ENCODE measurements around the gene CDC23.

DNA sequence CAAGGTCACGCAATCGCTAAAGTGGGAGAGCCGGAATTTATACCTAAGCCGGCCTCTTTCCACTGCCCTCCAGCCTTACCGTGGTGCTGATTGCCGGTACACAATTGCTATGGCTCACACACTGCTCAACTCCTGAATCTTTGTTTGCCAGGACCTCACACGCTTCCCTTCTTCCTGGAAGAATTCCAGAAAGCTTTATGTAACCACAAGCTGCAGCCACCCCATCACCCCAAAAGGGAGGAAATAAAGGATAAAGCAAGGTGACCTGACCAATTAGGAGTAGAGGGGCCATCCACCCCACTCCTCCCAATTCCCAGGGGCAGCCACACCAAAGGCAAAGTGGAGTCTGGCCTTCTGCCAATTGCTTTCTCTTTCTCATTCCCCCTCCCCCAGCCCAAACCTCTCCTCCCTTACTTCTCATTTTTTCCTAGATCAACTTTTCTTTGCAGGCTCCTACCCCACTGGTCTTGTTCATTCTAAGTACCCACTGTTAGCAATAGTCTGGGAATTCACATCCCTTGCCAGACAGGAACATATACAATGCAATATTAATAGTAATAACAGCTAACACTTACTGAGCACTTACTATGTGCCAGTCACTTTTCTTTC, 18.0 kb upstream of the CDC23 start:
- TF ChIP-seq, protein P1, sequence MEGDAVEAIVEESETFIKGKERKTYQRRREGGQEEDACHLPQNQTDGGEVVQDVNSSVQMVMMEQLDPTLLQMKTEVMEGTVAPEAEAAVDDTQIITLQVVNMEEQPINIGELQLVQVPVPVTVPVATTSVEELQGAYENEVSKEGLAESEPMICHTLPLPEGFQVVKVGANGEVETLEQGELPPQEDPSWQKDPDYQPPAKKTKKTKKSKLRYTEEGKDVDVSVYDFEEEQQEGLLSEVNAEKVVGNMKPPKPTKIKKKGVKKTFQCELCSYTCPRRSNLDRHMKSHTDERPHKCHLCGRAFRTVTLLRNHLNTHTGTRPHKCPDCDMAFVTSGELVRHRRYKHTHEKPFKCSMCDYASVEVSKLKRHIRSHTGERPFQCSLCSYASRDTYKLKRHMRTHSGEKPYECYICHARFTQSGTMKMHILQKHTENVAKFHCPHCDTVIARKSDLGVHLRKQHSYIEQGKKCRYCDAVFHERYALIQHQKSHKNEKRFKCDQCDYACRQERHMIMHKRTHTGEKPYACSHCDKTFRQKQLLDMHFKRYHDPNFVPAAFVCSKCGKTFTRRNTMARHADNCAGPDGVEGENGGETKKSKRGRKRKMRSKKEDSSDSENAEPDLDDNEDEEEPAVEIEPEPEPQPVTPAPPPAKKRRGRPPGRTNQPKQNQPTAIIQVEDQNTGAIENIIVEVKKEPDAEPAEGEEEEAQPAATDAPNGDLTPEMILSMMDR (IDR thresholded peaks at IDR 0.05; ENCODE audit: insufficient read depth, low read depth, low read length) = no peak
- no peak for TF ChIP-seq EZH2 (IDR thresholded peaks at IDR 0.05; ENCODE audit: insufficient read depth, low read length)

Measured in astrocyte (in vitro differentiated cells and primary cell).